ENCODE measurements around the gene MDGA2. TPM values are rescaled to one million over a fixed set of nuclear protein-coding genes. Genes with fewer than 3 reads are reported as not detected.
A peak's percentile ranks its signal among the peaks of the same experiment; 100 is the strongest.

Gene MDGA2
- total and polyA plus RNA-seq, 2 experiments from 2014 or later: 0.33 to 0.46 TPM

DNA sequence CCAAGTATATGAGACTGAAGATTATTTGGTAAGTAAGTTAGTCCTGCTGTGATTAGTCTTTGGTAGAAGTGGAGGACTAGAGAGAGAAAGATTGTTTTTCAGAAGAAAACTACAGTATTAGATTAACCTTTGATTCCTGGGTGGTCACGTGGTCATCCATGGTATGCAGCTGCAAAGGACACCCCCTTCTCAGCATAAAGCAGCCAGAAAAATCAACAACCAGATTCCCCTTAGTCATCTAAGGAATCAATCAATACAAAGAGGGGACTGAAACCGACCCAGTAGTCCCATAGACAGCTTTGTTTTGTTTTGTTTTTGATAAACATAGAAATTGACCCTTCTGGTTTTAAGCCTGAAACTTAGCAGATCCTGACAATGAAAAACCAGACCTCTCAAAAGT is 30.3 kb upstream of the MDGA2 start:
- H3K4me3 ChIP-seq: no peak overlapping the region
- H3K36me3 ChIP-seq: no peaks in the 10 kb centered on the region
- TF ChIP-seq, protein P1, sequence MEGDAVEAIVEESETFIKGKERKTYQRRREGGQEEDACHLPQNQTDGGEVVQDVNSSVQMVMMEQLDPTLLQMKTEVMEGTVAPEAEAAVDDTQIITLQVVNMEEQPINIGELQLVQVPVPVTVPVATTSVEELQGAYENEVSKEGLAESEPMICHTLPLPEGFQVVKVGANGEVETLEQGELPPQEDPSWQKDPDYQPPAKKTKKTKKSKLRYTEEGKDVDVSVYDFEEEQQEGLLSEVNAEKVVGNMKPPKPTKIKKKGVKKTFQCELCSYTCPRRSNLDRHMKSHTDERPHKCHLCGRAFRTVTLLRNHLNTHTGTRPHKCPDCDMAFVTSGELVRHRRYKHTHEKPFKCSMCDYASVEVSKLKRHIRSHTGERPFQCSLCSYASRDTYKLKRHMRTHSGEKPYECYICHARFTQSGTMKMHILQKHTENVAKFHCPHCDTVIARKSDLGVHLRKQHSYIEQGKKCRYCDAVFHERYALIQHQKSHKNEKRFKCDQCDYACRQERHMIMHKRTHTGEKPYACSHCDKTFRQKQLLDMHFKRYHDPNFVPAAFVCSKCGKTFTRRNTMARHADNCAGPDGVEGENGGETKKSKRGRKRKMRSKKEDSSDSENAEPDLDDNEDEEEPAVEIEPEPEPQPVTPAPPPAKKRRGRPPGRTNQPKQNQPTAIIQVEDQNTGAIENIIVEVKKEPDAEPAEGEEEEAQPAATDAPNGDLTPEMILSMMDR (IDR thresholded peaks at IDR 0.05; ENCODE audit: low read depth, low read length): no peak
- no peaks in the 10 kb centered on the region for H3K9me3 ChIP-seq (ENCODE audit: low read depth)
- H3K27ac ChIP-seq: no peak overlapping the region
- DNase-seq (ENCODE audit: low read depth in 1 of 2, low spot score in 1 of 2): no peak
- H3K4me1 ChIP-seq (ENCODE audit: low read depth): no peaks in the 10 kb centered on the region
- no peaks in the 10 kb centered on the region for H3K27me3 ChIP-seq

DNA sequence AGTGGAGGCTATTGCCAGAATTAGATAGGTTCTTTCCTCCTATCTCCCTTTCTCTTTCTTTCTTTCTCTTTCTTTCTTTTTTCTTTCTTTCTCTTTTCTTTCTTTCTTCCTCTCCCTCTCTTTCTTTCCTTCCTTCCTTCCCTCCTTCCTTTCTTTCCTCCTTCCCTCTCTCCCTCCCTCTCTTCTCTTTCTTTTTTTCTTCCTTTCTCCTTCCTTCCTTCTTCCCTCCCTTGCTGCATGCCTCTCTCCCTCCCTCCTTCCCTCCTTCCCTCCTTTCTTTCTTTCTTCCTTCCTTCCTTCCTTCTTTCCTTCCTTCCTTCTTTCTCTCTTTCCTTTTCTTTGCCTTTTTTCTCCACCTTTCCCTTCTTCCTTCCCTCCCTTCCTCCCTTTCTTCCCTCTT is 16.4 kb upstream of the MDGA2 start:
- DNase-seq (ENCODE audit: low read depth in 1 of 2, low spot score in 1 of 2): no peak
- no peak overlapping the region for H3K4me3 ChIP-seq
- no peaks in the 10 kb centered on the region for H3K27me3 ChIP-seq
- no peaks in the 10 kb centered on the region for H3K36me3 ChIP-seq
- no peaks in the 10 kb centered on the region for H3K9me3 ChIP-seq (ENCODE audit: low read depth)
- TF ChIP-seq, protein P1 (IDR thresholded peaks at IDR 0.05; ENCODE audit: low read depth, low read length): no peak
- H3K4me1 ChIP-seq (ENCODE audit: low read depth): no peaks in the 10 kb centered on the region
- no peak overlapping the region for H3K27ac ChIP-seq

DNA sequence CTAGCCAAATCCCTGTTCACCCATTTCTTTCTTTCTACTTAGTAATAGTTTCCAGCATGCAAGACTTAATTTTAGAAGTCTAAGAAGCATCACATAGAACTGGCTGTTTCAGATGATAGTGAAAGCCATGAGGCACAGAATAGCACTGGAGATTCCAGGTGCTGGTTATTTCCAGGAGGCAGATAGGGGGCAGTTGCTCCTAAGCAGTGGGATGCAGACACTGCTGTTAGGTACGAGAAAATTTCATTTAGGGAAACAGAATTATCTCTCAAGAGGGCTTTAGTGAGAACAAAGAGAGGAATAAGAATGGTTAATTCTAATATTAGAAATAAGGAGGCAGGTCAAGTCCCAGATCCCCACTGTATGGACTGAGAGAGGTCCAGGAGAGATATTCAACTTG is 3.6 kb upstream of the MDGA2 start:
- Histone ChIP-seq H3K4me1 (ENCODE audit: low read depth) (no peaks in the 10 kb centered on the region), H3K27me3 (peaks cover 40% of the 10 kb centered on the region), H3K9me3 (ENCODE audit: low read depth) (no peaks in the 10 kb centered on the region), H3K4me3 (no peak overlapping the region), H3K36me3 (no peaks in the 10 kb centered on the region), H3K27ac (no peak overlapping the region)
- TF ChIP-seq, protein P1 (IDR thresholded peaks at IDR 0.05; ENCODE audit: low read depth, low read length): no peak
- peak in 1 of 2 donors; percentile 21 for DNase-seq (ENCODE audit: low read depth in 1 of 2, low spot score in 1 of 2)

DNA sequence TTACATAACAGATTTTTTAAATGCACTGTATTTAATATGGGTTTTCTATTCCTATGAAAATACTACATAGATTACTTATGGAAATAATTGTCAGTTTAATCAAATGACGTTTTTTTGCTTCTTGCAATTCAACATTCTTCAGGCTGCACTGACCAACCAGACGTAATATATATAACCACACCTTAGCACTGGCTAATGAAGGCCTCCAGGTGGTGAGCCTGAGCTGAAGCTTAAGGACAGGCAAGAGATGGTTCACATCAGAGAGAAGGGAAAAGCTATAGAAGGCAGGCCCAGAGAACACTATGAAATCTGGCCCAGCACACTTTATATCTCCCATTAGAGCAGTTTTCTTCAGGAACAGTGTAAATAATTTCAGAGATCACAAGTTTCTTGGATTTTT is 2.8 kb upstream of the MDGA2 start:
- Histone ChIP-seq H3K4me1 (ENCODE audit: low read depth) (no peaks in the 10 kb centered on the region), H3K27ac (no peak overlapping the region), H3K9me3 (ENCODE audit: low read depth) (no peaks in the 10 kb centered on the region), H3K27me3 (peaks cover 48% of the 10 kb centered on the region), H3K4me3 (no peak overlapping the region), H3K36me3 (no peaks in the 10 kb centered on the region)
- TF ChIP-seq, protein P1 (IDR thresholded peaks at IDR 0.05; ENCODE audit: low read depth, low read length): no peak
- peak in 1 of 2 donors; percentile 11 for DNase-seq (ENCODE audit: low read depth in 1 of 2, low spot score in 1 of 2)

DNA sequence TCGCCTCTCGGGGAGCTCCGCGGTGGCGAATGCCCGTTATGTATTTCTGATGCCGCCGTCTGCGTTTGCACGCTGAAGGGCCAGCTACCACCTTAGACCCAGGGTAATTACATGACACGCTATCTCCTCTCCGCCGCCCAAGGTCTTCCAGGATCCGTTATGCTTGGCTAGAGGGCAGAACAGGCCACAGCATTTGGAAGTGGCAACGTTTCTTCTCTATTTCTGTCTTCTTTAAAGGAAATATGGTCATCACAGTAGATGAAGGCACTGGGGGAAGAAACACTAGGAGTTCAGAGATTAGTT is 861 bp upstream of the MDGA2 start:
- TF ChIP-seq, protein P1 (IDR thresholded peaks at IDR 0.05; ENCODE audit: low read depth, low read length): no peak
- no peak overlapping the region for H3K27ac ChIP-seq
- H3K27me3 ChIP-seq: peaks cover 67% of the 10 kb centered on the region
- DNase-seq (ENCODE audit: low read depth in 1 of 2, low spot score in 1 of 2): no peak
- H3K4me1 ChIP-seq (ENCODE audit: low read depth): no peaks in the 10 kb centered on the region
- no peaks in the 10 kb centered on the region for H3K9me3 ChIP-seq (ENCODE audit: low read depth)
- peak overlapping the region; percentile 60 for H3K4me3 ChIP-seq
- no peaks in the 10 kb centered on the region for H3K36me3 ChIP-seq

Data from cardiac muscle cell (in vitro differentiated cells and primary cell).